Spleen (tissue), 7 donors: Measurements from ENCODE around the gene C18orf63.

Source experiments
- POLR2AphosphoS5 ChIP-seq, 3 donors: sonication (generic); formaldehyde crosslinking; IDR thresholded peaks; one replicate each; pipeline ENCODE4 v1.5.1; 2017; ENCODE audit warnings: antibody characterized with exemption in 3 of 3
- TF ChIP-seq, protein P1 (sequence below), 11 experiments: fragments of 200-600 bp in 7 of 11; fragments of 450-650 bp in 4 of 11; sonication (generic) in 4 of 11; IDR thresholded peaks in 8 of 11; conservative IDR thresholded peaks in 3 of 11; 1 replicate in 7 of 11; 2 replicates in 4 of 11; pipeline versions ENCODE4 v1.4.0 to v1.8.0; 2016 to 2021; ENCODE audit warnings: antibody characterized with exemption in 11 of 11, inconsistent platforms in 4 of 11, mild to moderate bottlenecking in 1 of 11
- donor health status: DM: no; HTN: no; CAD: no; lungs with moderate emphysema.
- donor health status: DM: no; HTN: no; CAD: no.
- donor health status: DM: no; HTN: no; CAD: no.

DNA sequence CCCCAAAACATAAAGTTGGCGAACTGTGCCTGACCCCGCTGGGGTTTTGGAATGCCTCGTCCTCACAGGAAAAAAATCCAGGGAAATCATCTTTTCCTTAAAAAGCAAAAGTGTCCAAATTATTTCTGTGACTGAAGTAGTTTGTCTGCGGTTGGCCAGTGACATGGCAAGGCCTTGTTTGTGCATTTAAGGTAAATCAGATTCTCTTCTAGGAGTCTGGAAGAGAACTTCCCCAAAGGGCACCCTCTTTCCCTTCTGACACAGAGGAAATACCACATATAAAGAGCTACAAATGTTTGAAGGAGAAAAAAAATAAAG is 23.1 kb upstream of the C18orf63 start:
- TF ChIP-seq, protein P1, sequence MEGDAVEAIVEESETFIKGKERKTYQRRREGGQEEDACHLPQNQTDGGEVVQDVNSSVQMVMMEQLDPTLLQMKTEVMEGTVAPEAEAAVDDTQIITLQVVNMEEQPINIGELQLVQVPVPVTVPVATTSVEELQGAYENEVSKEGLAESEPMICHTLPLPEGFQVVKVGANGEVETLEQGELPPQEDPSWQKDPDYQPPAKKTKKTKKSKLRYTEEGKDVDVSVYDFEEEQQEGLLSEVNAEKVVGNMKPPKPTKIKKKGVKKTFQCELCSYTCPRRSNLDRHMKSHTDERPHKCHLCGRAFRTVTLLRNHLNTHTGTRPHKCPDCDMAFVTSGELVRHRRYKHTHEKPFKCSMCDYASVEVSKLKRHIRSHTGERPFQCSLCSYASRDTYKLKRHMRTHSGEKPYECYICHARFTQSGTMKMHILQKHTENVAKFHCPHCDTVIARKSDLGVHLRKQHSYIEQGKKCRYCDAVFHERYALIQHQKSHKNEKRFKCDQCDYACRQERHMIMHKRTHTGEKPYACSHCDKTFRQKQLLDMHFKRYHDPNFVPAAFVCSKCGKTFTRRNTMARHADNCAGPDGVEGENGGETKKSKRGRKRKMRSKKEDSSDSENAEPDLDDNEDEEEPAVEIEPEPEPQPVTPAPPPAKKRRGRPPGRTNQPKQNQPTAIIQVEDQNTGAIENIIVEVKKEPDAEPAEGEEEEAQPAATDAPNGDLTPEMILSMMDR (IDR thresholded peaks at IDR 0.05 in 8 of 11, conservative IDR thresholded peaks at IDR 0.05 in 3 of 11), result no peak
- no peak for TF ChIP-seq POLR2AphosphoS5 (IDR thresholded peaks at IDR 0.05)
